Osteoblast (primary cell): ENCODE data around the gene SOX6. TPM values are rescaled to one million over a fixed set of nuclear protein-coding genes. Genes with fewer than 3 reads are reported as not detected.

Source experiments
- DNase-seq: peaks from one replicate; pipeline ENCODE4 v3.0.0; 2011; ENCODE audit warnings: low spot score, mixed read lengths; ENCODE audit not compliant: insufficient read length; ENCODE audit errors: missing footprints
- H2AFZ ChIP-seq: 2 replicates; pipeline ENCODE4 v1.6.0; 2011; ENCODE audit warnings: mild to moderate bottlenecking, low read length
- H3K27ac ChIP-seq: 2 replicates; pipeline ENCODE4 v1.5.1; 2011; ENCODE audit warnings: mild to moderate bottlenecking, low read depth, low read length, moderate library complexity
- H3K27me3 ChIP-seq: 2 replicates; pipeline ENCODE4 v1.6.0; 2012; ENCODE audit warnings: mild to moderate bottlenecking, control low read depth, inconsistent platforms, low read length, moderate library complexity; ENCODE audit not compliant: insufficient read depth
- H3K36me3 ChIP-seq: 2 replicates; pipeline ENCODE4 v1.5.1; 2011; ENCODE audit warnings: mild to moderate bottlenecking, low read length, control low read depth, moderate library complexity; ENCODE audit not compliant: insufficient read depth
- H3K4me1 ChIP-seq: 2 replicates; pipeline ENCODE4 v1.5.1; 2011; ENCODE audit warnings: mild to moderate bottlenecking, low read length, control low read depth, moderate library complexity; ENCODE audit not compliant: insufficient read depth
- H3K4me2 ChIP-seq: 2 replicates; pipeline ENCODE4 v1.6.0; 2011; ENCODE audit warnings: mild to moderate bottlenecking, low read length; ENCODE audit not compliant: insufficient read depth
- H3K4me3 ChIP-seq: fragments of 200-600 bp; sonication (generic); 3 replicates; pipeline ENCODE4 v1.5.1; 2012; ENCODE audit warnings: mild to moderate bottlenecking, low read length, inconsistent platforms; ENCODE audit not compliant: insufficient read depth
- H3K79me2 ChIP-seq: 2 replicates; pipeline ENCODE4 v1.6.0; 2012; ENCODE audit warnings: mild to moderate bottlenecking, low read length, control low read depth, inconsistent platforms; ENCODE audit not compliant: insufficient read depth
- H3K9me3 ChIP-seq: 2 replicates; pipeline ENCODE4 v1.5.1; 2011; ENCODE audit warnings: low read depth, low read length, control low read depth
- H4K20me1 ChIP-seq: 2 replicates; pipeline ENCODE4 v1.6.0; 2012; ENCODE audit warnings: mild to moderate bottlenecking, low read length, control low read depth; ENCODE audit not compliant: insufficient read depth
- CTCF ChIP-seq: IDR thresholded peaks from 2 replicates; pipeline ENCODE4 v1.5.1; 2011; ENCODE audit warnings: mild to moderate bottlenecking, low read depth, low read length, moderate library complexity; ENCODE audit errors: extremely low read depth
- total RNA-seq: library from RNA; depleted of rRNA; stranded (reverse); fragments of >200 nt; gene quantifications from 2 replicates; pipeline ENCODE4 v1.2.3, GENCODE V29; 2012

The SOX6 gene
- total RNA-seq, 1 donor = 3.3 TPM

GRCh38 chr11:16367252-16367651, 10.9 kb upstream of the SOX6 start:
- Histone ChIP-seq H3K36me3 (no peaks in the 10 kb centered on the region), H4K20me1 (no peaks in the 10 kb centered on the region), H3K4me3 (no peak overlapping the region), H3K9me3 (no peaks in the 10 kb centered on the region), H3K27ac (no peak overlapping the region), H3K79me2 (no peaks in the 10 kb centered on the region), H3K4me2 (no peak overlapping the region), H3K27me3 (no peaks in the 10 kb centered on the region), H2AFZ (no peak overlapping the region), H3K4me1 (no peaks in the 10 kb centered on the region)
- no peak for DNase-seq
- no peak for TF ChIP-seq CTCF

GRCh38 chr11:16365581-16366228, 9.4 kb upstream of the SOX6 start:
- Histone ChIP-seq H3K4me1 (no peaks in the 10 kb centered on the region), H3K27me3 (no peaks in the 10 kb centered on the region), H3K4me2 (no peak overlapping the region), H3K4me3 (no peak overlapping the region), H3K9me3 (no peaks in the 10 kb centered on the region), H3K79me2 (no peaks in the 10 kb centered on the region), H3K36me3 (no peaks in the 10 kb centered on the region), H2AFZ (no peak overlapping the region), H3K27ac (no peak overlapping the region), H4K20me1 (no peaks in the 10 kb centered on the region)
- DNase-seq = no peak
- no peak for TF ChIP-seq CTCF

GRCh38 chr11:16364254-16364653, 7.9 kb upstream of the SOX6 start:
- no peak for TF ChIP-seq CTCF
- no peak overlapping the region for H3K27ac ChIP-seq
- no peaks in the 10 kb centered on the region for H3K36me3 ChIP-seq
- H3K27me3 ChIP-seq = no peaks in the 10 kb centered on the region
- H4K20me1 ChIP-seq = no peaks in the 10 kb centered on the region
- H3K4me1 ChIP-seq = no peaks in the 10 kb centered on the region
- H3K4me3 ChIP-seq = no peak overlapping the region
- no peaks in the 10 kb centered on the region for H3K79me2 ChIP-seq
- H3K4me2 ChIP-seq = no peak overlapping the region
- DNase-seq = no peak
- no peak overlapping the region for H2AFZ ChIP-seq
- no peaks in the 10 kb centered on the region for H3K9me3 ChIP-seq

- Histone ChIP-seq H3K27me3 (no peaks in the 10 kb centered on the region), H2AFZ (no peak overlapping the region), H3K4me1 (no peaks in the 10 kb centered on the region), H3K36me3 (no peaks in the 10 kb centered on the region), H3K27ac (no peak overlapping the region), H3K4me3 (no peak overlapping the region), H3K79me2 (no peaks in the 10 kb centered on the region), H3K9me3 (no peaks in the 10 kb centered on the region), H4K20me1 (no peaks in the 10 kb centered on the region), H3K4me2 (no peak overlapping the region)
- TF ChIP-seq CTCF = no peak
- DNase-seq = no peak
These were observed 7.4 kb upstream of the SOX6 start for GRCh38 chr11:16363706-16364105.
